DMS153 treated with DMSO at 0.1 percent for 48 hours (cell line): ENCODE data around the gene CHRNG.
A peak's percentile ranks its signal among the peaks of the same experiment; 100 is the strongest.

Experiments used
- DNase-seq: peaks from one replicate; lab custom pipeline; 2025; ENCODE audit not compliant: unreplicated experiment; lab: John Stamatoyannopoulos, UW

CHRNG gene

GRCh38 chr2:232575404-232575746 is 35.9 kb downstream of the CHRNG start:
- DNase-seq: no peak

- no peak for DNase-seq
These were observed 37.5 kb downstream of the CHRNG start for GRCh38 chr2:232576995-232577394.

- DNase-seq: no peak
These were observed 38.3 kb downstream of the CHRNG start for GRCh38 chr2:232577841-232578240.

- DNase-seq: no peak
These were observed 39.1 kb downstream of the CHRNG start for GRCh38 chr2:232578626-232579025.

GRCh38 chr2:232580648-232580981 is 41.1 kb downstream of the CHRNG start:
- no peak for DNase-seq

- DNase-seq: no peak
These were observed 42.2 kb downstream of the CHRNG start for GRCh38 chr2:232581725-232582124.

GRCh38 chr2:232584238-232584637 is 44.7 kb downstream of the CHRNG start:
- DNase-seq: peak; percentile 8

GRCh38 chr2:232586943-232587505 is 47.5 kb downstream of the CHRNG start:
- DNase-seq: no peak

GRCh38 chr2:232587512-232587911 is 48.0 kb downstream of the CHRNG start:
- DNase-seq: no peak

- no peak for DNase-seq
These were observed 48.5 kb downstream of the CHRNG start for GRCh38 chr2:232588031-232588430.

- DNase-seq: no peak
These were observed 49.4 kb downstream of the CHRNG start for GRCh38 chr2:232588680-232589585.

GRCh38 chr2:232592772-232593395 is 53.4 kb downstream of the CHRNG start:
- DNase-seq: peak; percentile 43

- DNase-seq: no peak
These were observed 54.5 kb downstream of the CHRNG start for GRCh38 chr2:232593982-232594381.
